Hypothalamus (tissue), 51 donors: ENCODE results near the gene NFATC4.
A peak's percentile ranks its signal among the peaks of the same experiment; 100 is the strongest.
"Not testable (repeated sequence)": the region's sequence is repeated elsewhere in the genome, so short reads cannot be mapped to it uniquely, and the experiment has no call there.

Experiments used
- DNase-seq, 51 donors: peaks; one replicate each; lab custom pipeline; 2025; lab: John Stamatoyannopoulos, UW

NFATC4 gene

GRCh38 chr14:24366413-24366720 is 1.6 kb upstream of the NFATC4 start:
- peak in 1 of 51 donors; percentile 29 for DNase-seq

DNA sequence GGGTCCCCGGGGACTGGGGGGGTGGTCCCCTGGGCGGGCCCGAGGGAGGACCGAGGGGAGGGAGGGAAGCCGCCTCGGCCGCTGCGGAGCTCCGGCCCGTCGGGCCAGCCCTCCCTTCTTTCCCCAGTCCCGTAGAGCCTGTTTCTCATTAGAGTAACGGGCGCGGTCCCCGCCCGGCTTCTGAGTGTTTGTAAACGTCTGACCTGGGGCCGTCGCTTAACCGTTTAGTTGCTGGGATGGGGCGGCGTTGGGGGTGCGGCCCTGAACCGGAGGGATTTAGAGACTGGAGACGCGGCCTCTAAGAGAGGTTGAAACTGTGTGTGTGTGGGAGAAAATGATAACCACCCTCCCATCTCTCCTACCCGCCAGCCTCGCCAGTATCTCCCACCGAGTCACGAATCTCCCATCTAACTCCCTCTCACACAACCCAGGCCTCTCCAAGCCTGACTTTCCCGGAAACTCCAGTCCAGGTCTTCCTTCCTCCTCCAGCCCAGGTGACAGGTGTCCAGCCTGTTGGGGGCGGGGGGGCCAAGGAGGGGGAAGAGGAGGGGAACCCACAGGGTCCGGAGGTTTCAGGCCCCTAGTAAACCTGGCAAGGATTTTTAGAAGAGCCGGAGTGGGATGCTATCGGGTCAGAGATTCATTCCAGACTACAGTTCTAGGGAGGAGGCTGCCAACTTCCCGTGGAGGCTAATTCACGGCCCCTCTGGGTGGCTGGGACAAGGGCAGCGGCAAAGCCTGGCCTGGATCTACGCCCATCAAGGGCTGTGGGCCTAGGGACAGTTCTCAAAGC is 1.1 kb upstream of the NFATC4 start:
- peak in 40 of 51 donors; percentile 15 to 84 (median 50) for DNase-seq

DNA sequence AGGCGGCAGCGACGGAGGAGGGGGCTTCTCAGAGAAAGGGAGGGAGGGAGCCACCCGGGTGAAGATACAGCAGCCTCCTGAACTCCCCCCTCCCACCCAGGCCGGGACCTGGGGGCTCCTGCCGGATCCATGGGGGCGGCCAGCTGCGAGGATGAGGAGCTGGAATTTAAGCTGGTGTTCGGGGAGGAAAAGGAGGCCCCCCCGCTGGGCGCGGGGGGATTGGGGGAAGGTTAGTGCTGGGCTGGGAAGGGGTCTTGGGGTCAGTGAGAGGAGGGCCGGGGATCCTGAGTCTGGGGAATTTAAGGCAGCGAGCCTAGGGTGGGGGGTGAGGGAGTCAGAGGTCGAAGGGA is 203 bp downstream of the NFATC4 start:
- DNase-seq: no peak

DNA sequence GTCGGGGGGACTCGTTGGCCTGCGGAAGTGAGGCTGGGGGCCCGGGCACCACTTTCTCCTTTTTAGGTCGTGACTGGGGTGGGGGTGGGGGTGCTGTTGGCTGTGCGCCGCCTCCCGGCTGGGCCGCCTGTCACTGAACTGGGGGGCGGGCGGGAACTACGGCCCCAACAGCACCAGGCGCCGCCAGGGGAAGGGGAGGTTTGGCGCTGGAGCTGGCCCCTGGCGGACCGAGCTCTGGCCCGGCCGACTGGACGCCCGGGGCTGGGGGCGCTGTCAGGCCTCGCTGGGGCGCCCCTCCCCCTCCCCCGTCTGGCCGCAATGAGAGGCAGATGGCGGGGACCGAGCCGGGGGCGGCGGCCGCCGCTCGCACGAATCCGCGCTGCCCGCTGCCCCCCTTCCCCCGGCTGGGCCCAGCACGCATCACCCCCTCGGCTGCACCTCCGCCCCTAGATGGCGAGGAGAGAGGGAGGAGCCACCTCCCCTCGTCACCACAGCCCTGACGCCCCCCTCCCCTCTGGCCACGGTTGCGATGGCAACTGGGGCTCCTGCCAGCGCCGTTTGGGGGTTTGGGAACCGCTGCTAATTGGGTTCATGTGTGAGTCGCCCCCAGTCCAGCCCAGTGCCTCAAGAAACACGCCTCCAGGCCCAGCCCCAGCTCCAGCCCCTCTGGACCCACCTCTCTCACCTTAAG is 723 bp downstream of the NFATC4 start:
- peak in 27 of 51 donors; percentile 8 to 62 (median 40) for DNase-seq

DNA sequence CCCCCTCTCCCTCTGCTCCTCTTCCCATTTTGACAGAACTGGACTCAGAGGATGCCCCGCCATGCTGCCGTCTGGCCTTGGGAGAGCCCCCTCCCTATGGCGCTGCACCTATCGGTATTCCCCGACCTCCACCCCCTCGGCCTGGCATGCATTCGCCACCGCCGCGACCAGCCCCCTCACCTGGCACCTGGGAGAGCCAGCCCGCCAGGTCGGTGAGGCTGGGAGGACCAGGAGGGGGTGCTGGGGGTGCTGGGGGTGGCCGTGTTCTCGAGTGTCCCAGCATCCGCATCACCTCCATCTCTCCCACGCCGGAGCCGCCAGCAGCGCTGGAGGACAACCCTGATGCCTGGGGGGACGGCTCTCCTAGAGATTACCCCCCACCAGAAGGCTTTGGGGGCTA is 1.5 kb downstream of the NFATC4 start:
- DNase-seq: no peak

DNA sequence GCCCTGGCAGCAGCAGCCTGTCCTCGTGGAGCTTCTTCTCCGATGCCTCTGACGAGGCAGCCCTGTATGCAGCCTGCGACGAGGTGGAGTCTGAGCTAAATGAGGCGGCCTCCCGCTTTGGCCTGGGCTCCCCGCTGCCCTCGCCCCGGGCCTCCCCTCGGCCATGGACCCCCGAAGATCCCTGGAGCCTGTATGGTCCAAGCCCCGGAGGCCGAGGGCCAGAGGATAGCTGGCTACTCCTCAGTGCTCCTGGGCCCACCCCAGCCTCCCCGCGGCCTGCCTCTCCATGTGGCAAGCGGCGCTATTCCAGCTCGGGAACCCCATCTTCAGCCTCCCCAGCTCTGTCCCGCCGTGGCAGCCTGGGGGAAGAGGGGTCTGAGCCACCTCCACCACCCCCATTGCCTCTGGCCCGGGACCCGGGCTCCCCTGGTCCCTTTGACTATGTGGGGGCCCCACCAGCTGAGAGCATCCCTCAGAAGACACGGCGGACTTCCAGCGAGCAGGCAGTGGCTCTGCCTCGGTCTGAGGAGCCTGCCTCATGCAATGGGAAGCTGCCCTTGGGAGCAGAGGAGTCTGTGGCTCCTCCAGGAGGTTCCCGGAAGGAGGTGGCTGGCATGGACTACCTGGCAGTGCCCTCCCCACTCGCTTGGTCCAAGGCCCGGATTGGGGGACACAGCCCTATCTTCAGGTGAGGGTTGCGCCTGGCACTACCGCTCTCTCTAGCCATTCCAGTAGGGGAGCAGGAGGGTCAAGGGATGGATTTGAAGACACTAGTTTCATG is 2.1 kb downstream of the NFATC4 start:
- no peak for DNase-seq

DNA sequence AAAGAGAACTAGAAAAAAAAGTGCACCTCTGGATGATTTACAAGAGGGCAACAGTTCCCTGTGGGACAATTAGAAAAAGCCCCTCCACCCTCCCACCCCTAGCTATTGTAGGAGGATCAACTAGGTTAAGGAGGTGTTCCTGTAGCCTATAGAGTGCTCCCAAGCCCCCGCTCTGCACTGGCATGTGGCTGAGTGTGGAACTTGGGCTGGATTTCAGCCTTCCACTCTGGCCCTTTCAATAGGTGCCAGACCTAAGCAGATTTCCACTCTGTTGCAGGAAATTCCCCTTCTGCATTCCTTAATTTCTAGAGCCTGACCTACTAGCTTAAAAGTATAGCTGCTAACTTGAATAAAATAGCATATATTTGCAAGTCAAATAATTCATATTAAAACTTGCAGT is 2.8 kb downstream of the NFATC4 start:
- no peak for DNase-seq

DNA sequence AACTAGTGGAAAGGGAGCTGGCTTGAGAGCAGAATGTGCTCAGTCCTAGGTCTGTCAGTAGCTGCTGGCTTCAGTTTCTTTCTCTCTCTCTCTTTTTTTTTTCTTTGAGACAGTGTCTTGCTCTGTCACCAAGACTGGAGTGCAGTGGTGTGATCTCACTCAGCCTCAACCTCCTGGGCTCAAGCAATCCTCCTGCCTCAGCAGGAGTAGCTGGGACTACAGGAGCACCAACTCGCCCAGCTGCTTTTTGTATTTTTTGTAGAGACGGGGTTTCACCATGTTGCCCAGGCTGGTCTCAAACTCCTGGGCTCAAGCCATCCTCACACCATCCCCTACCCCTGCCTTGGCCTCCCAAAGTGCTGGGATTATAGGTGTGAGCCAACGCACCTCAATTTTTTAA is 3.6 kb downstream of the NFATC4 start:
- DNase-seq: not testable (repeated sequence)

- DNase-seq: no peak
Observed at GRCh38 chr14:24372701-24373416, 4.9 kb downstream of the NFATC4 start.

DNA sequence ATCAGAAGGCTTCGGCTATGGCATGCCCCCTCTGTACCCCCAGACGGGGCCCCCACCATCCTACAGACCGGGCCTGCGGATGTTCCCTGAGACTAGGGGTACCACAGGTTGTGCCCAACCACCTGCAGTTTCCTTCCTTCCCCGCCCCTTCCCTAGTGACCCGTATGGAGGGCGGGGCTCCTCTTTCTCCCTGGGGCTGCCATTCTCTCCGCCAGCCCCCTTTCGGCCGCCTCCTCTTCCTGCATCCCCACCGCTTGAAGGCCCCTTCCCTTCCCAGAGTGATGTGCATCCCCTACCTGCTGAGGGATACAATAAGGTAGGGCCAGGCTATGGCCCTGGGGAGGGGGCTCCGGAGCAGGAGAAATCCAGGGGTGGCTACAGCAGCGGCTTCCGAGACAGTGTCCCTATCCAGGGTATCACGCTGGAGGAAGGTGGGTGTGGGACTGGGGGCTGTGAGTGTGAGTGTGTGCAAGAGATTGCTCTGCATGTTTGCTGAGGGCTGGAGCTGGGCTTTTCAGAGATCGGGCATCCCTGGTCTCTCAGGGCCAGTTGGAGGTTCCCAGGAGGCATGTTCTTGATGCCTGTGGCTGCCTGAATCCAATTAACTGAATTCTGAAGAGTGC is 8.6 kb downstream of the NFATC4 start:
- DNase-seq: no peak

- DNase-seq: no peak
Observed at GRCh38 chr14:24377126-24377525, 9.1 kb downstream of the NFATC4 start.

GRCh38 chr14:24377657-24378056 is 9.7 kb downstream of the NFATC4 start:
- no peak for DNase-seq

GRCh38 chr14:24378327-24378726 is 10.3 kb downstream of the NFATC4 start:
- no peak for DNase-seq

DNA sequence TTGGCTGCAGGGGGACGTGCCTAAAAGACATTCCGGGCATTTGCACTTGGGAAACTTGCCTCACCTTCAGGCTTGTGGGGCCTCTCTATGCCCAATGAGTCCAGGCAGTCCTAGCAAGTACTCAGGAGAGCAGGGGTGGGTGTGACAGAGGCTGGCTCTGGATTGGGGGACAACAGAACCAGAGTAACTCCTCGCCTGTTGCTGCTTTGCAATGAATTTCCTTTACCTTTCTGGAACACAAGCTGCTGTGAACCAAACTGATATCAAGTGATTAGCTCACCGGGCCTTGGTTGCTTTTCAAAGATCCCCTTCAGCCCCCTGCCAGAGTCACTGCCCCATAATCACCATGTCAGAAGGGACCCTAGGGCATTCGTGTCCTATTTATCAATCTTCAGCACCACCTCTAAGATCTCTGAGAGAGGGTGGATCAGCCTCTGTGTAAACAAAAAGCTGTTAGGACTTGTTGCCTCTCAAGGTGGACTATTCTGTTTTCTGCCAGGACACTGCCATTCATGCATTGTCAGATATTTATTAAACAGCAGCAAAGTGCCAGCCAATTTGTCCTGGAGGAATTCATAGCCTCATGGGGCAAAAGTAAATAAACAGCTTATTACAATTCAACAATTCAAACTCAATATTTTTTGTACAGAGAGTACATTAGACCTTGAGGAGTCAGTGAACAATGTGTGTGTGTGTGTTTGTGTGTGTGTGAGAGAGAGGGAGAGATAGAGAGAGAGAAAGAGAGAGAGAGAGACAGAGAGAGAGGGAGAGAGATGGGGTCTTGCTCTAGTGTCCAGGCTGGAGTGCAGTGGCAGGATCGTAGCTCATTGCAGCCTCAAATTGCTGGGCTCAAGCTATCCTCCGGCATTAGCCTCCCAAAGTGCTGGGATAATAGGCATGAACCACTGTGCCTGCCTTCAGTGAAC is 11.3 kb downstream of the NFATC4 start:
- no peak for DNase-seq

DNA sequence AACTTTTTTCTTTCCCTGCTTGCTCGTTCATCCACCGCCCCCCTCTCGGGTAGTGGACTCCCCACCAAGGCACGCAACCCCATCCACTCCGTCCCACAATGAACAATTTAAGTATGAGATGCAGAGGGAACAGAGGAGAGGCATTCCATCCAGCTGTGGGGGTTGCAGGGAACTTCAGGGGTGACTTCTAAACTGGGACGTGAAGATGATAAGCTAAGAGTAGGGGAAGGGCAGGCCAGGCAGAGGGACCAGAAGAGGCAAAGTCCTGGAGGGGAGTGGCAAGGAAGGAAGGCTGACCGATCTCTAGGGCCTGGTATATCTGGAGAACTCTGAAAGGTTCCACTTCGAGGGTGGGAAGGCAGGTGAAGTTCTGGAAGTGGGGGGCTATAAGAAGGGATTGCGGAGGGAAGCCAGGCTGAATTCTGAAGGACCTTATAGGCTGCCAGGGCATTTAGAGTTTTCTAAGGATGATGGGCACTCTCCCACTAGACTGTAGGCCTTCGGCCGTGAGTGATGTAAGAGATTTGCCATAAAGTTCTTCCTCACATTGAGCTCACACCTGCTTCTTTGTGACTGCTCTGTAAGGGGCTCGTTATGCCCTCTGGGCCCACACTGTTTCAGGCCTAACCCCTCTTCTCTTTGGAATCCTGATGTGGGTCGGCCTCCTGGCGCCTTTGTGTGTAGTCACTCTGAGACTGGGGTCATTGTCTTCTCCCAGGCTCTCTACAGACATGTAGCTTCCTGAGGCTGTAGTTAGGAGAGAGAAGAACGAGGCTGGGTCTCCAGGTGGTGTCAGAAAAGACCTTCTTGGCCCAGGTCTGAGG is 12.1 kb downstream of the NFATC4 start:
- no peak for DNase-seq

GRCh38 chr14:24381363-24382063 is 13.5 kb downstream of the NFATC4 start:
- no peak for DNase-seq

DNA sequence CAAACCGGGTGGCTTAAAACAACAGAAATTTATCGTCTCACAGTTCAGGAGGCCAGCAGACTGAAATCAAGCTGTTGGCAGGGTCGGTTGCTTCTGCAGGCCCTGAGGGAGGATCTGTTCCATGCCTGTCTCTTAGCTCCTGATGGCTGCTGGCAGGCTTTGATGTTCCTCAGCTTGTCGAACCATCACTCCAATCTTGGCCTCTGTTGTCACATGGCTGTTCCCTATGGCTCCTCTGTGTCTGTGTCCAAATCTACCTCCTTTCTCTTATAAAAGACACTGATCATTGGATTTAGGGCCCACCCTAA is 14.0 kb downstream of the NFATC4 start:
- no peak for DNase-seq

- no peak for DNase-seq
Observed at GRCh38 chr14:24384169-24384568, 16.2 kb downstream of the NFATC4 start.
